Peyer's patch (tissue), 4 donors: ENCODE measurements around the gene EVC2.

Source experiments
- POLR2A ChIP-seq, 2 donors: fragments of 450-650 bp; IDR thresholded peaks; one replicate each; pipeline ENCODE4 v1.5.1; 2017; ENCODE audit warnings: antibody characterized with exemption in 2 of 2, mild to moderate bottlenecking in 2 of 2, moderate library complexity in 2 of 2
- TF ChIP-seq, protein P1 (sequence below), 6 experiments: fragments of 450-650 bp in 4 of 6; fragments of 200-600 bp in 2 of 6; sonication (generic) in 1 of 6; IDR thresholded peaks; one replicate each; pipeline ENCODE4 v1.5.1; 2017 to 2019; ENCODE audit warnings: antibody characterized with exemption in 6 of 6, mild to moderate bottlenecking in 3 of 6, moderate library complexity in 1 of 6

DNA sequence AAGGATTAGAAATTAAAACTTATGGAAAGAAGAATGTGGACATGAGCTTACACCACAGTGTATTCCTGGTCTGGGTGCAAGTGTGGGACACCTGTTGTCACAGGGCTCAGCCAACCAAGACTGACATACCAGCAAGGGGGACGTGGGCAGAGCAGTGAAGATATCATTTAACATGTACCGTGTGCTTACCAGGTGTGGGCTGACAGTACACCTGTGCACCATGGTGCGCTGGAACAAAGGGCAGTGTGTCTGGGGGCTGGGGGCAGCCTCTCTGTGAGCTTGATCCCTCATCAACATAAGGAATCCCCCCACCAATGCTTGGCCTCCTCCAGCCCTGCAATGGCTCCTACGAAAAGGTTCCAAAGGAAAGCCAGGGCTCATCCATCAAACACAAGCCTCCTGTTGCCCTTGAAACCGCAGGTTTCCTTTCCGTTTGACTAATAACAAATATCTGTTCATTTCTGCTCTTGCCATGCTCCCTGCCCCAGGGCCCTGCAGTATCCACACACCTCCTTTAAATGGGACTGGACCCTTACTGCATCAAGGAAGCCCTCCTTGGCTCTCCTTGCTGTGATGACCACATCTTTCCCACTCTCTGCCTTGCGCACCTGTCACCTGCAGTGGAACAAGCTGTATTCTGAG lies 16.7 kb downstream of the EVC2 start:
- TF ChIP-seq, protein P1, sequence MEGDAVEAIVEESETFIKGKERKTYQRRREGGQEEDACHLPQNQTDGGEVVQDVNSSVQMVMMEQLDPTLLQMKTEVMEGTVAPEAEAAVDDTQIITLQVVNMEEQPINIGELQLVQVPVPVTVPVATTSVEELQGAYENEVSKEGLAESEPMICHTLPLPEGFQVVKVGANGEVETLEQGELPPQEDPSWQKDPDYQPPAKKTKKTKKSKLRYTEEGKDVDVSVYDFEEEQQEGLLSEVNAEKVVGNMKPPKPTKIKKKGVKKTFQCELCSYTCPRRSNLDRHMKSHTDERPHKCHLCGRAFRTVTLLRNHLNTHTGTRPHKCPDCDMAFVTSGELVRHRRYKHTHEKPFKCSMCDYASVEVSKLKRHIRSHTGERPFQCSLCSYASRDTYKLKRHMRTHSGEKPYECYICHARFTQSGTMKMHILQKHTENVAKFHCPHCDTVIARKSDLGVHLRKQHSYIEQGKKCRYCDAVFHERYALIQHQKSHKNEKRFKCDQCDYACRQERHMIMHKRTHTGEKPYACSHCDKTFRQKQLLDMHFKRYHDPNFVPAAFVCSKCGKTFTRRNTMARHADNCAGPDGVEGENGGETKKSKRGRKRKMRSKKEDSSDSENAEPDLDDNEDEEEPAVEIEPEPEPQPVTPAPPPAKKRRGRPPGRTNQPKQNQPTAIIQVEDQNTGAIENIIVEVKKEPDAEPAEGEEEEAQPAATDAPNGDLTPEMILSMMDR (IDR thresholded peaks at IDR 0.05) = no peak
- TF ChIP-seq POLR2A (IDR thresholded peaks at IDR 0.05) = no peak
